Mammary epithelial cell (primary cell): Measurements from ENCODE around the gene DOCK1.

Experiments
- CTCF ChIP-seq, 2 donors: IDR thresholded peaks in 1 of 2; conservative IDR thresholded peaks in 1 of 2; 2 replicates each; pipeline ENCODE4 v1.5.1; 2011 to 2012; ENCODE audit warnings: inconsistent platforms in 2 of 2, low read length in 2 of 2, mild to moderate bottlenecking in 2 of 2, control low read depth in 1 of 2, low read depth in 1 of 2; ENCODE audit not compliant: insufficient read depth in 1 of 2; ENCODE audit errors: extremely low read depth in 1 of 2
- EZH2 ChIP-seq: IDR thresholded peaks from 2 replicates; pipeline ENCODE4 v1.6.1; 2012; ENCODE audit warnings: low read length, inconsistent platforms, borderline replicate concordance

- no peak for TF ChIP-seq CTCF (conservative IDR thresholded peaks at IDR 0.05 in 1 of 2, IDR thresholded peaks at IDR 0.05 in 1 of 2; ENCODE audit: extremely low read depth in 1 of 2, insufficient read depth in 1 of 2, low read depth in 1 of 2, low read length in 2 of 2)
- no peak for TF ChIP-seq EZH2
Observed at GRCh38 chr10:127497685-127498084, 592.5 kb downstream of the DOCK1 start.
